CD4-positive, alpha-beta T cell treated with Interleukin-17A for 1 hour (primary cell): ENCODE data around the gene THYN1.
"Not testable (repeated sequence)": the region's sequence is repeated elsewhere in the genome, so short reads cannot be mapped to it uniquely, and the experiment has no call there.

Source experiments
- DNase-seq: peaks from one replicate; pipeline ENCODE4 v3.0.0-alpha.2; 2020

Gene THYN1

DNA sequence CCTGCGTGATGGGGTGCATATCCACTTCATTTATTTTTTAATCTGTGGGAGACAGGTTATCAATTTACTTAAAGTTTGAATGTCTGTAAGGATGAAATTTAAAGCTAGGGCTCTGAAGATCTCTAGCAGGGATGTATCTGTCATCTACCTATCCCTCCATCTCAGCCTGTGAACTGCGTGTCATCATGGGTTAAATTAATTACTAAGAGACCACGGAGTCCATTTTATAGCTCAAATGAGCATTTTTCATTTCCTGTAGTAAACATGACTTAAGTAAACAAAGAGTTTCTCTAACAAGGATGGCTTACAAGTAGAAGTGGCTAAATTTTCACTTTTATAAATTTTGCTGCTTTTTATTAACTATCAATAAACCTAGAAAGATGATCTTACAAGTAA, 20.2 kb upstream of the THYN1 start:
- DNase-seq = no peak

GRCh38 chr11:134272381-134273316, 19.5 kb upstream of the THYN1 start:
- no peak for DNase-seq

DNA sequence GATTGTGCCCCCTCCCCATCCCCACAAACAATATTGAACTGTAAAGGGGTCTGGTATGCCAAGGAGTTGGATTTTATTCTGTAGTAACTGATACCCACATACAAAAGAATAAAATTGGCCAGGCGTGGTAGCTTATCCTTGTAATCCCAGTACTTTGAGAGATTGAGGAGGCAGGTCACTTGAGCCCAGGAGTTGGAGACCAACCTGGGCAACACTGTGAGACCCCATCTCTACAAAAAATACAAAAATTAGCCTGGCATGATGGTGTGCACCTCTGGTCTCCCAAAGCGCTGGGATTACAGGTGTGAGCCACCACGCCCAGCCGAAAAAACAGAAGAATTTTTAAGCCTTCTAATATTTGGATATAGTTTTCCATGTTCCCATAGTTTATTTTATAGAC, 18.8 kb upstream of the THYN1 start:
- DNase-seq = no peak

- peak; percentile 60 for DNase-seq
Measured at GRCh38 chr11:134270250-134270714, 17.1 kb upstream of the THYN1 start.

DNA sequence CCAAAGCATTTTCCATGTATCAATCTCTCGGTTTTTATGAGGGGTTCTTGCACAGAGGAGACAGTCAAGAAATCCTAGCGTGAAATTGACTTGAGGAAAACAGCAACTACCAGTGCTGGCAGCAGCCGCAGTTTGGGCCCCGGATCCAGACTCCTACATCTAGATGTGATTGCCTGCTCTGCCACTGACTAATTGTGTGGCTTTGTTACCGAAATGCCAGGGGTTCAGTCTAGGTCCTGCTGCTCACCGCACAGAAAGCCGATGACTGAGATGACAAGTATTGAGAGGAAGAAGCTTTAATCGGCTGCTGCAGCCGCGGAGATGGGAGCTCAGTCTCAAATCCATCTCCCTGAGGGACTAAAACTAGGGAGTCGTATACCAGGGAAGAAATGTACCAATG, 14.8 kb upstream of the THYN1 start:
- DNase-seq = no peak

- DNase-seq = no peak
Measured at GRCh38 chr11:134267461-134267860, 14.3 kb upstream of the THYN1 start.

- no peak for DNase-seq
Measured at GRCh38 chr11:134266841-134267251, 13.7 kb upstream of the THYN1 start.

DNA sequence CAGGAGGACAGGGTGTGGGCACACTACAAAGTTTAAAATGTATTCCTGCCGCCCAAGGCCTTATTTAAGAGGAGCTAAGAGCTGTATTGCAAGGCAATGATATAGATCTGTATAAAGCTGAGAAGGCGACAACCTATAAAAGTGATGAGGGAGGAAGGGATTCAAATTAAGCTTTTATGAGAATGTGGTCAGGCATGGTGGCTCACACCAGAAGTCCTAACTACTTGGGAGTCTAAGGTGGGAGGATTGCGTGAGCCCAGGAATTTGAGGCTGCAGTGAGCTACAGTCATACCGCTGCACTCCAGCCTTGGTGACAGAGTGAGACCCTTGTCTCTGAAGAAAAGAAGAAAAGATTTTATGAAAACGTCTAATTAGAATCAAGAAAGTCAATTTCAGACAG, 13.3 kb upstream of the THYN1 start:
- no peak for DNase-seq

- DNase-seq = no peak
Measured at GRCh38 chr11:134264966-134265764, 12.0 kb upstream of the THYN1 start.

GRCh38 chr11:134261626-134262488, 8.7 kb upstream of the THYN1 start:
- DNase-seq = peak; percentile 58

DNA sequence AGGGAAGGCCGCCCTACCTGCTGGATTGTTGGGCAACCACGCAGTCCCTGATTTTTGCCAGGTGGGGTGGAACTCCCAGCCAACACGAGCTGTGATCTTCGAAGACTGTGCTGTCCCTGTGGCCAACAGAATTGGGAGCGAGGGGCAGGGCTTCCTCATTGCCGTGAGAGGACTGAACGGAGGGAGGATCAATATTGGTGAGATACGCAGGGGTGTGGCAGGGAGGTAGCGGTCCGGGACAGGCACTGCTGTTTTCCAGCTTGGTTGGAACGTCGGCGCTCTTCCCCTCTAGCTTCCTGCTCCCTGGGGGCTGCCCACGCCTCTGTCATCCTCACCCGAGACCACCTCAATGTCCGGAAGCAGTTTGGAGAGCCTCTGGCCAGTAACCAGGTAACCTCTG, 7.8 kb upstream of the THYN1 start:
- DNase-seq = no peak

GRCh38 chr11:134260503-134260902, 7.4 kb upstream of the THYN1 start:
- DNase-seq = no peak

GRCh38 chr11:134258577-134258976, 5.4 kb upstream of the THYN1 start:
- no peak for DNase-seq

GRCh38 chr11:134257101-134257500, 3.9 kb upstream of the THYN1 start:
- no peak for DNase-seq

- DNase-seq = not testable (repeated sequence)
Measured at GRCh38 chr11:134255184-134255561, 2.0 kb upstream of the THYN1 start.

DNA sequence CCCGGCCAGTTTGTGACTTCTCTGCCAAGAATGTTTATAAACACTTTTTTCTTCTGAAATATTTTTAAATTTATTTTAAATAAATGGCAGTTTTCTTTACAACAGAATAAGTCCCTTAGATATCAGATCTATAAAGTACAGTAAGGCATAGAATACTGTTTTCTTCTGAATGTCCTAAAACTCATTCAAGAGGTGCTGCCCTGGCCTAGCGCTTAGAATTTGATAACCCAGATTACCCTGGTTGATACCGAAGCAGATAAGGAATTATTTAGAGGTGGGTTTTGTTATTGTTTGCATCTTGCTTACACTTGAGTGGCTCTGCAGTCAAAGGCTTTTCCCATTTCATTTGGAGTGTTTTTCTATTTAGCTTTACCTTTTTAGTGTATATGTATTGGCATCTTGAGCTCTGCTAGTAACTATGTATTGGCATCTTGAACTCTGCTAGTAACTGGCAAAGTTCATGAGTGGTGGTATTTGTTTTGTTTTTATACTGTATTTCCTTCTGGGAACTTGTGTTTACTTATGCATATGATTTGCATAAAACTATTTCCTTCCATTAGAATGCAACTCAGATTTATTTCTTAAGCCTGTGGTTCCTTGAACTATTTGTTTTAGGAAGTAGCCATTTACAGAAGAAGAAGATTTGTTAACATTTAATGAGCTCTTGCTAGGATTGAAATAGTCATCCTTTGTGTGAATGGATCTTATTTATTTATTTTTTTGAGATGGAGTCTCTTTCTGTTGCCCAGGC, 1.5 kb upstream of the THYN1 start:
- no peak for DNase-seq

GRCh38 chr11:134252346-134253187, 585 bp downstream of the THYN1 start:
- DNase-seq = no peak

GRCh38 chr11:134250675-134251074, 2.5 kb downstream of the THYN1 start:
- DNase-seq = no peak

DNA sequence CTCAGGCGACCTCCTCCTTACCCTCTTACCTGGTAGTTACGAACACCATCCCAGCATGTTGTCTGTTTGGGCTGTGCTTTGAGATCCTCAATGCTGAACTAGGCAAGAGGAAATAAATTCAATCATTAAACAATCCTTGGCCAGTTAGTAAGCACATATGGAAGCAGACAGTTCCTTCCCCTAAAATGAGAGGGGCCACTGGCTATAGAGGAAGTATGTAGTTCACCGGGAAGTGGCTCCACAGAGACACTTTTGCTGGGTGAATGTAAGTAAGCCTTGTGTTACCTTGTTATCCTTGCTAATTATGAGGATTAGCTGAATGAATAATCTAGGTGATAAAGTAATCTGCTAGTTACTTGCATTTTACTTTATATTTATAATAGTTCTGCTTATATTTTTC, 2.9 kb downstream of the THYN1 start:
- DNase-seq = no peak

DNA sequence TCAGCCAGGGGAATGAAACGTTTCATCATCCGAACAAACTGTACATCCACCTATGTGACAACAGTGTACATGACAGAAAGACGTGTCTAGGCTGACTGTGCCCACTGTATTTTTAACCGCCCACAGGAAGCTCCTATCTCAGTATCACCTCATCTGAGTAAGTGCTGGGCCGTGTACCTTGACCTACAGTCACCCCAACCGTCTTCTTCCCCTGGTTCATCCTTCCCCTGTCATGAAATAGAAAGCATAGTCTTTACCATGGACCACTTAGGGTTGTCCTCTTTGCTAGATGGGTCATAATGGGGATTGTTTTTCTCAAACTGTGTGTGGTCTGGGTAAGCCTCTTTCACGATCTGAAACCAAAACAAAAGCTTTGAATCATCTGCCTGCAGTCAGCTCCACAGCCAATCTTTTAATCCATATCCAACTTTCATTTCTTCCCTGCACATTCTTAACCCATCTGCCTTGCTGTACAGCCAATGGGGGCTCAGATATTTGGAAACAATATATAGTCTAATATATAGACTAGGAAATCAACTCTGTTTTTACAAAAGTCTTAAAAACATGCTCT, 4.2 kb downstream of the THYN1 start:
- DNase-seq = no peak

DNA sequence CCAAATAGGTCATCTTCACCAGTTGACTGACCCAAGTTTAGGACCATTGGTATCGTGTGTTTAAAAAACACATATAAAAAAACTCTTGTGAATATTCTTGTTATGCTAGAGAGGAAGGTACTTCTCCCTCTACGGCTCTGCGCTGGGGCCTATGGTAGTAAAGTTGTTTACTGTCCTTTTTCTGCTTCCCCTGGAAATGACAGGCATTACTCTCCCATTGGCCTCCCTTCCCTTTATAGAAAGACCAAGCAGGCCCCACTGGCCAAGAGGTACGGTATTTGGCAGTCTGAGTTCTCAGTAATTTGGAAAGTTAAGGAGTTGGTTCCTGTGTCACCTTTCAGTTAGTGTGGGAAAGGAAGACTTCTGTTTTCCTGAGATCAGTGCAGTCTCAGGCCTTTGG, 6.5 kb downstream of the THYN1 start:
- DNase-seq = no peak
